Measurements from ENCODE around the gene CDK19.

- no peak for TF ChIP-seq MXI1 (conservative IDR thresholded peaks at IDR 0.05; ENCODE audit: poor library complexity, severe bottlenecking)
- no peak for TF ChIP-seq REST (IDR thresholded peaks at IDR 0.05; ENCODE audit: borderline replicate concordance)
- TF ChIP-seq RAD21 (conservative IDR thresholded peaks at IDR 0.05) = no peak
- no peak for TF ChIP-seq CTCF (IDR thresholded peaks at IDR 0.05; ENCODE audit: poor library complexity, severe bottlenecking)
- TF ChIP-seq TAF1 (IDR thresholded peaks at IDR 0.05; ENCODE audit: low read depth) = no peak
- TF ChIP-seq EZH2 (IDR thresholded peaks at IDR 0.05; ENCODE audit: borderline replicate concordance, insufficient read depth, low read length, poor library complexity, severe bottlenecking) = no peak
Observed at GRCh38 chr6:110744991-110745390, 70.3 kb downstream of the CDK19 start.

Data from neural cell (in vitro differentiated cells).